Ishikawa (cell line): ENCODE data around the gene ATP5F1D.

Source experiments
- CEBPB ChIP-seq: IDR thresholded peaks from 2 replicates; pipeline ENCODE4 v1.6.1; 2012
- CREB1 ChIP-seq: IDR thresholded peaks from 2 replicates; pipeline ENCODE4 v1.6.1; 2012; ENCODE audit warnings: low read depth
- EGR1 ChIP-seq: IDR thresholded peaks from 2 replicates; pipeline ENCODE4 v1.6.1; 2012
- EP300 ChIP-seq: IDR thresholded peaks from 2 replicates; pipeline ENCODE4 v1.6.1; 2012; ENCODE audit warnings: borderline replicate concordance
- FOXM1 ChIP-seq: IDR thresholded peaks from 2 replicates; pipeline ENCODE4 v1.6.1; 2012; ENCODE audit warnings: low read depth, borderline replicate concordance
- MAX ChIP-seq: IDR thresholded peaks from 2 replicates; pipeline ENCODE4 v1.6.1; 2012
- NFIC ChIP-seq: IDR thresholded peaks from 2 replicates; pipeline ENCODE4 v1.6.1; 2012
- RAD21 ChIP-seq: IDR thresholded peaks from 2 replicates; pipeline ENCODE4 v1.6.1; 2012; ENCODE audit warnings: low read depth
- REST ChIP-seq: IDR thresholded peaks from 2 replicates; pipeline ENCODE4 v1.6.1; 2012; ENCODE audit warnings: low read depth, mild to moderate bottlenecking
- TAF1 ChIP-seq: IDR thresholded peaks from 2 replicates; pipeline ENCODE4 v1.6.1; 2012; ENCODE audit warnings: low read depth, mild to moderate bottlenecking
- TCF12 ChIP-seq: IDR thresholded peaks from 2 replicates; pipeline ENCODE4 v1.6.1; 2012; ENCODE audit warnings: low read depth
- TEAD4 ChIP-seq: IDR thresholded peaks from 2 replicates; pipeline ENCODE4 v1.6.1; 2012
- USF1 ChIP-seq: IDR thresholded peaks from 2 replicates; pipeline ENCODE4 v1.6.1; 2012
- YY1 ChIP-seq: IDR thresholded peaks from 2 replicates; pipeline ENCODE4 v1.6.1; 2012; ENCODE audit warnings: low read depth
- ZBTB7A ChIP-seq: IDR thresholded peaks from 2 replicates; pipeline ENCODE4 v1.6.1; 2012; ENCODE audit warnings: low read depth

Gene ATP5F1D

GRCh38 chr19:1217366-1217765, 24.2 kb upstream of the ATP5F1D start:
- TF ChIP-seq CEBPB (no peak), YY1 (no peak), USF1 (no peak), EGR1 (no peak), RAD21 (no peak), FOXM1 (no peak), MAX (no peak), EP300 (no peak), NFIC (no peak)

GRCh38 chr19:1218751-1219567, 22.6 kb upstream of the ATP5F1D start:
- TF ChIP-seq TEAD4 (no peak), FOXM1 (no peak), CREB1 (no peak)

GRCh38 chr19:1219786-1220476, 21.6 kb upstream of the ATP5F1D start:
- no peak for TF ChIP-seq EGR1
- no peak for TF ChIP-seq CREB1
- no peak for TF ChIP-seq RAD21
- TF ChIP-seq MAX = no peak
- TF ChIP-seq TEAD4 = no peak
- TF ChIP-seq CEBPB = no peak
- no peak for TF ChIP-seq REST
- no peak for TF ChIP-seq USF1
- TF ChIP-seq EP300 = no peak
- TF ChIP-seq FOXM1 = no peak
- TF ChIP-seq ZBTB7A = no peak
- TF ChIP-seq TCF12 = no peak
- TF ChIP-seq TAF1 = no peak
- TF ChIP-seq YY1 = no peak
- TF ChIP-seq NFIC = no peak

- no peak for TF ChIP-seq CEBPB
- TF ChIP-seq YY1 = no peak
- TF ChIP-seq EGR1 = no peak
- no peak for TF ChIP-seq RAD21
Observed at GRCh38 chr19:1220477-1220930, 21.0 kb upstream of the ATP5F1D start.

GRCh38 chr19:1220976-1221903, 20.3 kb upstream of the ATP5F1D start:
- TF ChIP-seq NFIC = no peak
- peak; percentile 54 for TF ChIP-seq RAD21
- TF ChIP-seq CEBPB = no peak
- TF ChIP-seq EGR1 = no peak

- TF ChIP-seq NFIC = no peak
- TF ChIP-seq TEAD4 = no peak
- no peak for TF ChIP-seq TAF1
- no peak for TF ChIP-seq EGR1
- TF ChIP-seq FOXM1 = no peak
- no peak for TF ChIP-seq MAX
- TF ChIP-seq USF1 = no peak
- TF ChIP-seq TCF12 = no peak
- TF ChIP-seq CEBPB = no peak
- no peak for TF ChIP-seq CREB1
- no peak for TF ChIP-seq ZBTB7A
- no peak for TF ChIP-seq YY1
- no peak for TF ChIP-seq EP300
- no peak for TF ChIP-seq RAD21
- no peak for TF ChIP-seq REST
Observed at GRCh38 chr19:1221904-1222255, 19.7 kb upstream of the ATP5F1D start.
